ENCODE data around the gene LRRC25. TPM values are rescaled to one million over a fixed set of nuclear protein-coding genes. Genes with fewer than 3 reads are reported as not detected.

Gene LRRC25
- total RNA-seq, 1 donor from 2014 or later, result not detected

- DNase-seq (ENCODE audit: low spot score in 2 of 2, unreplicated experiment in 2 of 2), result no peak
- Mint-ChIP-seq H3K9me3 (no peaks in the 10 kb centered on the region), H3K27ac (no peak overlapping the region)
Observed at GRCh38 chr19:18443831-18444230, 46.4 kb upstream of the LRRC25 start.

DNA sequence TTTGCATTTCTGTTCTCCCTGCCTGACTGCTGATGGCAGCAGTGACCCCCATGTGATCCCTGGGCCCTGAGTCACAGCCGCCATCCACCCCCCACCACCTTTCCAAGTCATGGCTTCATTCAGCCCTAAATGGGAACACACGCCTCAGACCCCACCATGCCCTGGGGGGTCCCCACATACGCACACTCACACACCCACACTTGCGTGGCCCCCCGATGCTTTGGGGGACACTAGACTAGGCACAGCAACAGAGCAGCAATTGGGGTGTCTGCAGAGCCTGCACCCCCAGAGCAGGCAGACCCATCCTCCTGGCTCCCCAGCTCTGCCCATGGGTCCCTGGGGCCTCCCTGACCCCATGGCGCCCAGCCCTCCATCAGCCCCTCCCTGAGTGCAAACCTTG is 46.0 kb upstream of the LRRC25 start:
- H3K9me3 Mint-ChIP-seq, result no peaks in the 10 kb centered on the region
- peaks cover 2% of the 10 kb centered on the region for H3K36me3 Mint-ChIP-seq
- H3K27ac Mint-ChIP-seq, result no peak overlapping the region
- no peak for TF ChIP-seq CTCF (IDR thresholded peaks at IDR 0.05; ENCODE audit: unreplicated experiment)
- H3K4me3 Mint-ChIP-seq, result no peak overlapping the region
- H3K27me3 Mint-ChIP-seq (ENCODE audit: low read depth), result no peaks in the 10 kb centered on the region
- no peak for DNase-seq (ENCODE audit: low spot score in 2 of 2, unreplicated experiment in 2 of 2)
- peaks cover 41% of the 10 kb centered on the region for H3K4me1 Mint-ChIP-seq

More at GRCh38 chr19:18443831-18444230, 46.4 kb upstream of the LRRC25 start:
- H3K4me1 Mint-ChIP-seq, result peaks cover 37% of the 10 kb centered on the region
- no peak overlapping the region for H3K4me3 Mint-ChIP-seq
- H3K36me3 Mint-ChIP-seq, result peaks cover 3% of the 10 kb centered on the region
- no peaks in the 10 kb centered on the region for H3K27me3 Mint-ChIP-seq (ENCODE audit: low read depth)
- no peak for TF ChIP-seq CTCF (IDR thresholded peaks at IDR 0.05; ENCODE audit: unreplicated experiment)

DNA sequence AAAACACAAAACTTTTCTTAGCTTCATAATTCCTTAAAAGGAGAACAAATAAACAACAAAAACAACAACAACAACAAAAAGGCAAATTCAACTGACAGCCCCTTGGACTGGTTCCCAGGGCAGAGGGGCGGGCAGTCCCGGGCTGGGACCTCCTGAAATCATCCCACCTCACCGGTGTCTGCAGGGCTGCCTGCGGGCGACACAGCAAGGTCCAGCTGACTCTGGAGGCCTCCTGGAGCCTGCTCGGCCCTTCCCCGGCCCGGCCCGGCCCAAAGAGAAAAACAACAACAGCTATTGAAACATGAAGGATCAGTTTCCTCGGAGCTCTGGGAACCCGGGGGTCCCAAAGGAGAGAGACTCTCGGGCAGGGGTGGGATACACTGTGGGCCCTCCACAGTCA is 45.5 kb upstream of the LRRC25 start:
- H3K4me3 Mint-ChIP-seq, result no peak overlapping the region
- peaks cover 41% of the 10 kb centered on the region for H3K4me1 Mint-ChIP-seq
- H3K27ac Mint-ChIP-seq, result peak overlapping the region; percentile 79

GRCh38 chr19:18441804-18442788 is 44.7 kb upstream of the LRRC25 start:
- TF ChIP-seq CTCF (IDR thresholded peaks at IDR 0.05; ENCODE audit: unreplicated experiment), result no peak
- Mint-ChIP-seq H3K9me3 (no peaks in the 10 kb centered on the region), H3K27me3 (ENCODE audit: low read depth) (no peaks in the 10 kb centered on the region), H3K4me3 (no peak overlapping the region), H3K36me3 (no peaks in the 10 kb centered on the region), H3K27ac (peak overlapping the region; percentile 52), H3K4me1 (peaks cover 41% of the 10 kb centered on the region)
- no peak for DNase-seq (ENCODE audit: low spot score in 2 of 2, unreplicated experiment in 2 of 2)

More for the DNA sequence above, 45.5 kb upstream of the LRRC25 start:
- DNase-seq (ENCODE audit: low spot score in 2 of 2, unreplicated experiment in 2 of 2), result no peak
- Mint-ChIP-seq H3K9me3 (no peaks in the 10 kb centered on the region), H3K36me3 (no peaks in the 10 kb centered on the region), H3K27me3 (ENCODE audit: low read depth) (no peaks in the 10 kb centered on the region)
- no peak for TF ChIP-seq CTCF (IDR thresholded peaks at IDR 0.05; ENCODE audit: unreplicated experiment)

DNA sequence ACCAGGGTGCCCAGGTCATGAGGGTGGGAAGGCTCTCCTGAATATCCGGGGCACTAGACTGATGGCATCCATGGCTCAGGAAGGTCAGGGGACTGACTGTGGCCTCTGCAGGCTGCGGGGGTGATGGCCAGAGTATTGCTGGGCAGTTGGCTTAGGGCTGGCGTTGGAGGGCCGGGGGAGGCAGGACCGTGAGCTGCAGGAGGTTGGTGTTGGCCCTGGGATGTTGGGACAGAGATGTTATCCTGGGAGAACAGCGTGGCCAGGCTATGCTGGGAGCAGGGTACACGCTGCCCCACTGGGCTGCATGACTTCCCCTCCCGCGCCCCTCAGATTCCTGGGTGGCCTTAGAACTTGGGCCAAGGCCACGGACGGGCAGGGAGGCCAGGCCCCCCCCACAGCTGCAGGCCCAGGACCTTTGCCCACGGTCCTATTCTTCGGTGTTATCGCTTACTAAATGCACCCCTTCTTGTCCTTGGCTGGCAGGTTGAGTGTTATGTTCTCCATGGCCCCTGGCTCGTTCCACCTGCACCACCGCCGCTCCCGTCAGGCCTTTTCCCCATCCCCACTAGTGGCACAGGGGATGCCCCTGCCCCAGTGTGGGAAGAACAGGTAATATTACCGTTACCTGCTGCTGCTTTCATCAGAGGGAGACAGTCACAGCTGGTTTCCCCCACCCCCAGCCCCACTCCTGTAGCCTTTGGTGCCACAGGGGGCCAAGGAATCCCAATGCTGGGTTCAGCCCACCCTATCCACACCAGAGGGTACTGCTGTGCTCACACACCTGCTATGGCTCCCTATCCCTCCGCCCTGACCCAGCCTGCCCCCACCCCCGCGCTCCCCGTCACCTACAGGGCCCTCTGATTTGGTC is 43.7 kb upstream of the LRRC25 start:
- no peak for TF ChIP-seq CTCF (IDR thresholded peaks at IDR 0.05; ENCODE audit: unreplicated experiment)
- peaks cover 37% of the 10 kb centered on the region for H3K4me1 Mint-ChIP-seq
- DNase-seq (ENCODE audit: low spot score in 2 of 2, unreplicated experiment in 2 of 2), result no peak
- no peaks in the 10 kb centered on the region for H3K9me3 Mint-ChIP-seq
- no peak overlapping the region for H3K4me3 Mint-ChIP-seq
- H3K27ac Mint-ChIP-seq, result peak overlapping the region; percentile 98
- H3K27me3 Mint-ChIP-seq (ENCODE audit: low read depth), result no peaks in the 10 kb centered on the region
- no peaks in the 10 kb centered on the region for H3K36me3 Mint-ChIP-seq

Data from mesothelial cell of epicardium (in vitro differentiated cells).